ENCODE measurements around the gene PGAP2. TPM values are rescaled to one million over a fixed set of nuclear protein-coding genes. Genes with fewer than 3 reads are reported as not detected.

The PGAP2 gene
- total and polyA plus RNA-seq, 2 experiments from 2014 or later = 39.3 to 43.2 TPM

DNA sequence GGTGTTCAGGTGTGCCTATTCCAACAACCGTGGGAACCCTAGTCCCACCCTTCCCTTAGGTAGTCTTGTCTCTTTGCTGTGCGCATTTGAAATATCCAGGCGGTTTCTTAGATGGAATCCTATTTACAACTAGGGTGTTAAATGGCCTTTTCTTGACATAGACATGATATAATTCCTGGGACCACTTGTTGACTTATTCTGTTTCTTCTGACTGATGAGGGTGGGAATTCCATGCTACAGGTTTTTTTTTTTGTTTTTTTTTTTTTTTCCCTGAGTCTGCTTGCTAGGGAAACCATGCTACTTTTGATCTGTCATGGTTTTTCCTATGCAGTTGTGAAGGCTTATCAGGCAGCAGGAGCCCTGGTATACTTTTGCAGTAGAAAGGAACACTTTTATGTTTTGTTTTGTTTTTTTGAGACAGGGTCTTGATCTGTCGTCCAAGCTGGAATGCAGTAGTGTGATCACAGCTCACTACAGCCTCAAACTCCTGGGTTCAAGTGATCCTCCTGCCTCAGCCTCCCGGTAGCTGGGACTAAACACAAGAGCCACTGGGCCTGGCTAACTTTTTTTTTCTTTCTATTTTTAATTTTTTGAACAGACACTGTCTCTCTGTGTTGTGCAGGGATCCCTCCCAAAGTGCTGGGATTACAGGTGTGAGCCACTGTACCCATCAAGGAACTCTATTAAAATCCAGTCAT lies 48.6 kb downstream of the PGAP2 start (continued):
- TF ChIP-seq ZNF462 (CRISPR knock-in tag; IDR thresholded peaks at IDR 0.05) = no peak
- TF ChIP-seq, protein P1, sequence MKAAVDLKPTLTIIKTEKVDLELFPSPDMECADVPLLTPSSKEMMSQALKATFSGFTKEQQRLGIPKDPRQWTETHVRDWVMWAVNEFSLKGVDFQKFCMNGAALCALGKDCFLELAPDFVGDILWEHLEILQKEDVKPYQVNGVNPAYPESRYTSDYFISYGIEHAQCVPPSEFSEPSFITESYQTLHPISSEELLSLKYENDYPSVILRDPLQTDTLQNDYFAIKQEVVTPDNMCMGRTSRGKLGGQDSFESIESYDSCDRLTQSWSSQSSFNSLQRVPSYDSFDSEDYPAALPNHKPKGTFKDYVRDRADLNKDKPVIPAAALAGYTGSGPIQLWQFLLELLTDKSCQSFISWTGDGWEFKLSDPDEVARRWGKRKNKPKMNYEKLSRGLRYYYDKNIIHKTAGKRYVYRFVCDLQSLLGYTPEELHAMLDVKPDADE (IDR thresholded peaks at IDR 0.05) = no peak
- TF ChIP-seq STAT1 (IDR thresholded peaks at IDR 0.05; ENCODE audit: unreplicated experiment) = no peak
- TF ChIP-seq ZNF331 (CRISPR knock-in tag; IDR thresholded peaks at IDR 0.05; ENCODE audit: low read depth) = no peak
- TF ChIP-seq CREB1 (CRISPR knock-in tag; IDR thresholded peaks at IDR 0.05; ENCODE audit: low read depth) = no peak
- TF ChIP-seq POLR2AphosphoS5 (IDR thresholded peaks at IDR 0.05; ENCODE audit: low read depth) = no peak

DNA sequence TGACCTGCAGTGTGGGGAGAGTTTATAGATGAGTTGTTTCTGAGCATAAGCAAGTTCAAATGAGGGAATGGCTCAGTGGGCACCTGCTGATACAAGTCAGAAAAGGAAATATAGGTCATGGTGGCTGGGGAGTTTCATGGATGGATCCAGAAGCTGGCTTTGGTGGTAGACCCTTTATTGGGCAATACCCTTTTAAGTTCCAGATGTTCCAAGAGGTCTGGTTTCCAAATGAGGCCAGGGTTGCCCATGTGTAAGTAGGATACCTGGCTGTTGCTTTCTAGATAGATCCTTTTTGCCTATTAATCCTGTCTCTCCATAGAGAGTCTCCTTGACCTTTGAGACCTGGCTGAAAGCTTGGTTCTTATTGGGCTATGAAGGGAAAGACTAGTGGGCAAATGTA lies 49.3 kb downstream of the PGAP2 start:
- DNase-seq (ENCODE audit: low spot score) (no peak), ATAC-seq (no peak)
- peaks cover 5% of the 10 kb centered on the region; the same call in 1 of the 2 replicates for H3F3A ChIP-seq (replicated peaks; ENCODE audit: low read depth)
- H3K4me1 Mint-ChIP-seq = peaks cover 59% of the 10 kb centered on the region
- H3K9me3 Mint-ChIP-seq = no peaks in the 10 kb centered on the region
- no peak overlapping the region for H3K4me3 ChIP-seq
- peaks cover 19% of the 10 kb centered on the region for H3K27me3 ChIP-seq (ENCODE audit: insufficient read depth)
- H3K36me3 ChIP-seq (ENCODE audit: insufficient read depth) = no peaks in the 10 kb centered on the region
- H3K27ac Mint-ChIP-seq = no peak overlapping the region
- no peaks in the 10 kb centered on the region for H3K9me2 ChIP-seq (ENCODE audit: insufficient read depth)
- no peaks in the 10 kb centered on the region; the same call in 2 of the 3 replicates for H3K36me3 Mint-ChIP-seq (ENCODE audit: low read depth)
- no peak overlapping the region for H3K27ac ChIP-seq (ENCODE audit: low read depth)
- H3K79me2 ChIP-seq (replicated peaks; ENCODE audit: insufficient read depth) = 0 out of 2 replicates have a peak, but pooled peaks cover 4% of the 10 kb centered on the region
- peaks cover 16% of the 10 kb centered on the region for H3K27me3 Mint-ChIP-seq (ENCODE audit: insufficient read depth, low read depth, poor library complexity)
- H2AFZ ChIP-seq = no peak overlapping the region
- peaks cover 12% of the 10 kb centered on the region for H4K20me1 ChIP-seq (replicated peaks; ENCODE audit: insufficient read depth)
- H3K4me3 Mint-ChIP-seq = no peak overlapping the region
- TF ChIP-seq POLR2AphosphoS5 (IDR thresholded peaks at IDR 0.05; ENCODE audit: low read depth) = no peak
- peaks cover 48% of the 10 kb centered on the region for H3K4me1 ChIP-seq (ENCODE audit: insufficient read depth)
- no peak overlapping the region for H3K4me2 ChIP-seq
